ENCODE results near the gene TSPAN11. TPM values are rescaled to one million over a fixed set of nuclear protein-coding genes. Genes with fewer than 3 reads are reported as not detected.

TSPAN11 gene
- total and polyA plus RNA-seq, 2 experiments from 2014 or later, result 2.1 to 6.0 TPM

- H4K20me1 ChIP-seq (replicated peaks; ENCODE audit: insufficient read depth), result no peaks in the 10 kb centered on the region; the same call in 1 of the 2 replicates
- H3K27me3 ChIP-seq (ENCODE audit: insufficient read depth), result no peaks in the 10 kb centered on the region
- ATAC-seq (no peak), DNase-seq (ENCODE audit: low spot score) (no peak)
- H3K4me3 ChIP-seq, result no peak overlapping the region
- no peaks in the 10 kb centered on the region for H3F3A ChIP-seq (replicated peaks; ENCODE audit: low read depth)
- Mint-ChIP-seq H3K9me3 (no peaks in the 10 kb centered on the region), H3K36me3 (ENCODE audit: low read depth) (no peaks in the 10 kb centered on the region), H3K4me1 (peaks cover 7% of the 10 kb centered on the region), H3K27me3 (ENCODE audit: insufficient read depth, low read depth, poor library complexity) (peaks cover 20% of the 10 kb centered on the region), H3K27ac (no peak overlapping the region), H3K4me3 (no peak overlapping the region)
- H3K9me2 ChIP-seq (ENCODE audit: insufficient read depth), result no peaks in the 10 kb centered on the region
- no peaks in the 10 kb centered on the region for H3K79me2 ChIP-seq (replicated peaks; ENCODE audit: insufficient read depth)
- H3K4me1 ChIP-seq (ENCODE audit: insufficient read depth), result no peaks in the 10 kb centered on the region
- no peaks in the 10 kb centered on the region for H3K36me3 ChIP-seq (ENCODE audit: insufficient read depth)
- no peak for TF ChIP-seq ZNF331 (CRISPR knock-in tag; IDR thresholded peaks at IDR 0.05; ENCODE audit: low read depth)
- TF ChIP-seq REST (IDR thresholded peaks at IDR 0.05; ENCODE audit: unreplicated experiment), result no peak
- no peak for TF ChIP-seq ETS1 (IDR thresholded peaks at IDR 0.05)
- no peak for TF ChIP-seq EZH2 (IDR thresholded peaks at IDR 0.05; ENCODE audit: low read depth, unreplicated experiment)
- no peak for TF ChIP-seq NANOG (IDR thresholded peaks at IDR 0.05; ENCODE audit: borderline replicate concordance)
- no peak for TF ChIP-seq ZNF114 (CRISPR knock-in tag; IDR thresholded peaks at IDR 0.05)
- TF ChIP-seq CREB1 (CRISPR knock-in tag; IDR thresholded peaks at IDR 0.05; ENCODE audit: low read depth), result no peak
- no peak for TF ChIP-seq CTCF (conservative IDR thresholded peaks at IDR 0.05; ENCODE audit: low read depth in 2 of 2)
- no peak for TF ChIP-seq EZH2phosphoT487 (IDR thresholded peaks at IDR 0.05; ENCODE audit: unreplicated experiment)
- TF ChIP-seq ZNF462 (CRISPR knock-in tag; IDR thresholded peaks at IDR 0.05), result no peak
- no peak for TF ChIP-seq STAT1 (IDR thresholded peaks at IDR 0.05; ENCODE audit: unreplicated experiment)
- no peak for TF ChIP-seq JUNB (IDR thresholded peaks at IDR 0.05; ENCODE audit: unreplicated experiment)
- no peak for TF ChIP-seq POLR2AphosphoS5 (IDR thresholded peaks at IDR 0.05; ENCODE audit: low read depth)
- no peak overlapping the region for H3K4me2 ChIP-seq
- H3K27ac ChIP-seq (ENCODE audit: low read depth), result no peak overlapping the region
- H2AFZ ChIP-seq, result no peak overlapping the region
These were observed 42.5 kb downstream of the TSPAN11 start for GRCh38 chr12:30969006-30969405.

Measured in GM23338 (cell line).